SIG-M5 treated with dmso at 0.1 percent for 504 hours (cell line): ENCODE results near the gene API5.

Source experiments
- DNase-seq: peaks from one replicate; lab custom pipeline; 2025; ENCODE audit not compliant: unreplicated experiment; lab: John Stamatoyannopoulos, UW

API5 gene

GRCh38 chr11:43358801-43359421 lies 47.1 kb downstream of the API5 start, which contains the start of gene TTC17:
TSS of gene TTC17 (plus strand) at chr11:43358920. CDS start at chr11:43358955, 35 bp downstream.
- DNase-seq, result peak; percentile 91

DNA sequence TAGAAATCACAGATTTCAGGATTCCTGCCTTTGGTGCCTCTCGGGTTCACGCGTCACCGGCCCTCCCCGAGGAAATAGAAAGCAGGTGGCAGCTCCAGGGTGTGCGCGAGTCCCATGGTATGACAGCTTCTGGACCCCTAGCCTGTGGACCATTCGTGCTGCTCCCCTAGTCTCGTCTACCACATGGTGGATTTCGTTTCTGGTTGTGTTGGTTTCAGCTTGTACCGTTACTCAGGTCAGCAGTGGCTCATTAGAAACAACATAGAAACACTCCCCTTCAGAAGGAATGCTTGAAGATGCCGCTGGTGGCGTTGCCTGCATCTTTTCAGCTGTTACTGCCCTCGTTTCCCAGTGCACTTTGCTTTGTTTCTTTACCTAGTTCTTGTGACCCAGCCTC lies 47.6 kb downstream of the API5 start:
- DNase-seq, result peak; percentile 35

- peak; percentile 81 for DNase-seq
Observed at GRCh38 chr11:43360361-43361032, 48.7 kb downstream of the API5 start.

DNA sequence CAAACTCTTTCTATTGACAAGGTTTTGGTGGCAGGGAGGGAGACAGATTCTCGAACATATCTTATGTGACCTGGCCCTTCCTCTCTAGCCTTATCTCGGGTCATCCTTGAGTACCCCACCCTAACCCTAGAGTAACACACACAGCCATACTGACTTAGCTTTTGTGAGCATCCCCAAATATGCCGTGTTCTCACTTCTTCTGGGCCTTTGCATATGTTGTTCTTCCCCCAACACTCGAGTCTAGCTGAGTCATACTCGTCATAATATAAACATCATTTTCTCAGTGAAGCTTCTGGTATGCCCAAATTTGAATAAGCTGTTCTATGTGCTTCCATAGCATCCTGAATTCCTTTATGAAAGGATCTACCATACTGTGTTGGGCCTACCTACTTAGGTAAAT lies 54.9 kb downstream of the API5 start:
- no peak for DNase-seq

GRCh38 chr11:43367382-43368178 lies 55.8 kb downstream of the API5 start:
- no peak for DNase-seq

- no peak for DNase-seq
Observed at GRCh38 chr11:43376065-43376464, 64.3 kb downstream of the API5 start.

- DNase-seq, result peak; percentile 20
Observed at GRCh38 chr11:43376594-43376993, 64.8 kb downstream of the API5 start.

- no peak for DNase-seq
Observed at GRCh38 chr11:43377389-43377788, 65.6 kb downstream of the API5 start.

GRCh38 chr11:43378897-43379296 lies 67.1 kb downstream of the API5 start:
- DNase-seq, result no peak

DNA sequence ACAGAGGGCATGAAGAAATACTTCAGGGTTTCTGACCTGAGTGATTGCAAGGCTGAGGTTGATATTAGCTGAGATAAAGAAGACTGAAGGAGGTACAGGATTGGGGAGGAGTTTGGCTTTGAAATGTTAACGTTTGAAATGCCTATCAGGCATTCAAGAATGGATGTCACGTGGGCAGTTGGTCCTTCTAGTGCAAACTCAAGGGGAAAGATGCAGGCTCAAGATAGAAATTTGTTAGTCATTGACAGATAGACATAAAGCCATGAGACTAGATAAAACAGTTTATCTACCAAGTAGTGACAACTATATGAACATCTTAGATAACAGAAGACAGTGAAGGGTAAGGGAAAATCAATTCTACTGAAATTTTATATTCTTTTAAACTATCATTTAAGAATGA lies 70.0 kb downstream of the API5 start:
- no peak for DNase-seq

- DNase-seq, result no peak
Observed at GRCh38 chr11:43382614-43383013, 70.8 kb downstream of the API5 start.

- DNase-seq, result no peak
Observed at GRCh38 chr11:43384393-43384792, 72.6 kb downstream of the API5 start.

- no peak for DNase-seq
Observed at GRCh38 chr11:43392713-43393112, 80.9 kb downstream of the API5 start.

DNA sequence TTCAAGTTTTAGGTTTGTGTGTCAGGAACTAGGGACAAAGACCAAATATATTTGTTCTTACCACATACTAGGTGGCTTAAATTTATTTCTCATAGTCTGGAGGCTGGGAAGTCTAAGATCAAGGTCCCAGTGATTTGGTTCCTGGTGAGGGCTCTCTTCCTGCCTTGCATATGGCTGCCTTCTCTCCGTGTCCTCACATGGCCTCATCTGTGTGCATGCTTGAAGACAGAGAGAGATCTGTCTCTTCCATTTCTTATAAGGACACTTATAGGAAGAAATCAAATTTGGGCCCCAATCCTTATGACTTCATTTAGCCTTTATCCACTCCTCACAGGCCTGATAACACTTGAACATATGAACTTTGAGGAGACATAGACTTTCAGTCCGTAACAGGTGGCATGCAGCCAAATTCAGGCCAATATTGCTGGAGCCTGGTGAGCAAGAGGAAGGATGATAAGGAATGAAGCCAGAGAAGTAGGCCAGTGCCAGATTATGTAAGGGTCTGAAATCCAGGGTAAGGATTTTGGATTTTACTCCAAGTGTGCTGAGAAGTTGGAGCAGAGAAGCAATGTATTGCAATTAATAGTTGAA lies 82.1 kb downstream of the API5 start:
- DNase-seq, result no peak
